H1 (cell line): ENCODE data around the gene RASGEF1B. TPM values are rescaled to one million over a fixed set of nuclear protein-coding genes. Genes with fewer than 3 reads are reported as not detected.

Experiments
- CTCF ChIA-PET: fragments of 300-600 bp; sonication (Branson Sonifier 250); formaldehyde crosslinking; loops from one replicate; lab custom pipeline; 2021; ENCODE audit not compliant: partially characterized antibody; lab: Charles Lee
- POLR2A ChIA-PET: fragments of 300-600 bp; sonication (Branson Sonifier 250); formaldehyde crosslinking; loops from one replicate; lab custom pipeline; 2021; ENCODE audit warnings: inconsistent platforms; ENCODE audit not compliant: partially characterized antibody; lab: Charles Lee
- DNase-seq, 2 experiments: peaks; one replicate each; pipeline versions ENCODE4 v3.0.0 to v3.0.0-alpha.2; 2010 to 2022; ENCODE audit warnings: low spot score in 2 of 2, low read depth in 1 of 2, mixed read lengths in 1 of 2
- FAIRE-seq: peaks from 2 replicates; lab custom pipeline; 2011; peaks lifted over from hg19 to GRCh38; lab: Jason Lieb, UNC
- H2AFZ ChIP-seq: 2 replicates; pipeline ENCODE4 v1.8.1; 2012; ENCODE audit warnings: low read length, inconsistent platforms
- H2AK5ac ChIP-seq: 2 replicates; pipeline ENCODE4 v1.6.1; 2013; ENCODE audit warnings: low read depth, low read length
- H2BK120ac ChIP-seq: replicated peaks from 2 replicates; pipeline ENCODE3; 2013; ENCODE audit warnings: low read depth, low read length, inconsistent platforms
- H2BK12ac ChIP-seq: 2 replicates; pipeline ENCODE4 v1.6.1; 2013; ENCODE audit warnings: low read depth, low read length
- H2BK15ac ChIP-seq: 2 replicates; pipeline ENCODE4 v1.6.1; 2013; ENCODE audit warnings: low read length
- H2BK20ac ChIP-seq: 2 replicates; pipeline ENCODE4 v1.6.1; 2013; ENCODE audit warnings: low read length
- H2BK5ac ChIP-seq: 2 replicates; pipeline ENCODE4 v1.6.1; 2013; ENCODE audit warnings: low read depth, low read length
- H3K14ac ChIP-seq: 2 replicates; pipeline ENCODE4 v1.6.1; 2013; ENCODE audit warnings: inconsistent platforms; ENCODE audit not compliant: insufficient read length
- H3K18ac ChIP-seq: 2 replicates; pipeline ENCODE4 v1.6.1; 2013; ENCODE audit warnings: low read length; ENCODE audit errors: extremely low read depth
- H3K23ac ChIP-seq: 2 replicates; pipeline ENCODE4 v1.6.1; 2013; ENCODE audit warnings: inconsistent platforms; ENCODE audit not compliant: insufficient read length
- H3K23me2 ChIP-seq: 2 replicates; pipeline ENCODE4 v1.6.1; 2013; ENCODE audit warnings: low read depth, low read length
- H3K27ac ChIP-seq: 2 replicates; pipeline ENCODE4 v1.6.1; 2011; ENCODE audit warnings: low read depth, low read length, inconsistent platforms
- H3K27me3 ChIP-seq, 4 experiments: replicated peaks in 1 of 4; 1 replicate in 1 of 4; 2 replicates in 3 of 4; pipeline versions ENCODE4 v1.6.1 to v1.8.1; 2011 to 2013; ENCODE audit warnings: low read length in 3 of 4, mild to moderate bottlenecking in 3 of 4, inconsistent platforms in 2 of 4, mixed read lengths in 2 of 4, moderate library complexity in 1 of 4; ENCODE audit not compliant: control insufficient read depth in 3 of 4, insufficient read depth in 3 of 4; ENCODE audit errors: extremely low read depth in 1 of 4
- H3K36me3 ChIP-seq, 4 experiments: 2 replicates each; pipeline versions ENCODE4 v1.6.1 to v1.8.1; 2011 to 2013; ENCODE audit warnings: mild to moderate bottlenecking in 4 of 4, low read length in 3 of 4, moderate library complexity in 2 of 4, control low read depth in 1 of 4, inconsistent platforms in 1 of 4; ENCODE audit not compliant: insufficient read depth in 4 of 4, control insufficient read depth in 2 of 4
- H3K4ac ChIP-seq: replicated peaks from 2 replicates; pipeline ENCODE3; 2013; ENCODE audit warnings: low read length, low read depth, mixed read lengths, inconsistent platforms; ENCODE audit not compliant: insufficient read length
- H3K4me1 ChIP-seq, 4 experiments: replicated peaks in 1 of 4; 1 replicate in 1 of 4; 2 replicates in 3 of 4; pipeline versions ENCODE4 v1.6.1 to v1.8.1; 2011 to 2013; ENCODE audit warnings: low read length in 3 of 4, inconsistent platforms in 2 of 4, mixed read lengths in 1 of 4; ENCODE audit not compliant: insufficient read depth in 4 of 4, control insufficient read depth in 3 of 4
- H3K4me2 ChIP-seq, 2 experiments: 2 replicates each; pipeline versions ENCODE4 v1.6.1 to v1.8.1; 2011 to 2013; ENCODE audit warnings: low read depth in 2 of 2, low read length in 2 of 2, control low read depth in 1 of 2, inconsistent platforms in 1 of 2, mild to moderate bottlenecking in 1 of 2; ENCODE audit not compliant: insufficient read depth in 1 of 2
- H3K4me3 ChIP-seq, 4 experiments: fragments of 200-600, 300-600 bp in 1 of 4; sonication (generic), shearing (Covaris generic), sonication (Bioruptor Twin) in 1 of 4; 2 replicates each; pipeline versions ENCODE4 v1.5.1 to v1.8.1; 2011 to 2016; ENCODE audit warnings: low read length in 4 of 4, low read depth in 3 of 4, control low read depth in 2 of 4, inconsistent platforms in 2 of 4, mild to moderate bottlenecking in 2 of 4, mixed read lengths in 1 of 4, moderate library complexity in 1 of 4; ENCODE audit not compliant: insufficient read depth in 2 of 4; ENCODE audit errors: extremely low read depth in 1 of 4
- H3K56ac ChIP-seq: replicated peaks from 2 replicates; pipeline ENCODE3; 2013; ENCODE audit warnings: low read depth, mild to moderate bottlenecking, mixed read lengths, low read length, inconsistent platforms; ENCODE audit not compliant: insufficient read length
- H3K79me1 ChIP-seq: 2 replicates; pipeline ENCODE4 v1.6.1; 2013; ENCODE audit warnings: low read depth, low read length, control low read depth
- H3K79me2 ChIP-seq, 2 experiments: 2 replicates each; pipeline versions ENCODE4 v1.6.1 to v1.8.1; 2012 to 2013; ENCODE audit warnings: low read length in 2 of 2, mild to moderate bottlenecking in 2 of 2, inconsistent platforms in 1 of 2; ENCODE audit not compliant: insufficient read depth in 2 of 2, control insufficient read depth in 1 of 2
- H3K9ac ChIP-seq, 4 experiments: replicated peaks in 1 of 4; 1 replicate in 1 of 4; 2 replicates in 3 of 4; pipeline versions ENCODE4 v1.6.1 to v1.8.1; 2011 to 2013; ENCODE audit warnings: low read depth in 3 of 4, low read length in 3 of 4, control low read depth in 2 of 4, mild to moderate bottlenecking in 2 of 4, moderate library complexity in 2 of 4, inconsistent platforms in 1 of 4; ENCODE audit errors: extremely low read depth in 1 of 4
- H3K9me3 ChIP-seq, 2 experiments: 2 replicates each; pipeline versions ENCODE4 v1.6.1 to v1.8.1; 2012 to 2013; ENCODE audit warnings: mild to moderate bottlenecking in 2 of 2, moderate library complexity in 2 of 2, control low read depth in 1 of 2, inconsistent platforms in 1 of 2, low read depth in 1 of 2, low read length in 1 of 2, mixed read lengths in 1 of 2; ENCODE audit not compliant: insufficient read depth in 2 of 2
- H4K20me1 ChIP-seq, 2 experiments: replicated peaks in 1 of 2; 2 replicates each; pipeline versions ENCODE3 to v1.8.1; 2011 to 2013; ENCODE audit warnings: inconsistent platforms in 2 of 2, low read length in 2 of 2, mild to moderate bottlenecking in 1 of 2; ENCODE audit not compliant: insufficient read depth in 2 of 2, control insufficient read depth in 1 of 2
- H4K5ac ChIP-seq: 2 replicates; pipeline ENCODE4 v1.6.1; 2013; ENCODE audit warnings: low read length, low read depth, mixed read lengths, inconsistent platforms; ENCODE audit not compliant: insufficient read length
- H4K8ac ChIP-seq: 2 replicates; pipeline ENCODE4 v1.8.0; 2013; ENCODE audit warnings: mild to moderate bottlenecking, moderate library complexity, low read length, inconsistent platforms; ENCODE audit not compliant: insufficient read depth; ENCODE audit errors: extremely low read depth
- H4K91ac ChIP-seq: replicated peaks from 2 replicates; pipeline ENCODE3; 2013; ENCODE audit warnings: low read length, mixed read lengths, inconsistent platforms; ENCODE audit not compliant: insufficient read length
- ASH2L ChIP-seq: fragments of 200-600, 300-600 bp; sonication (generic); IDR thresholded peaks from one replicate; pipeline ENCODE4 v1.7.1; 2017; ENCODE audit warnings: low read length
- CBX8 ChIP-seq: fragments of 300-800, 300-1000 bp; sonication (generic); IDR thresholded peaks from 2 replicates; pipeline ENCODE4 v1.7.1; 2016; ENCODE audit warnings: low read depth, low read length, borderline replicate concordance
- CEBPB ChIP-seq: IDR thresholded peaks from 2 replicates; pipeline ENCODE4 v1.6.1; 2012; ENCODE audit warnings: low read depth, low read length
- CHD1 ChIP-seq: IDR thresholded peaks from 2 replicates; pipeline ENCODE4 v1.6.1; 2012; ENCODE audit warnings: low read depth, low read length, improper control_type of control experiment
- GTF2F1 ChIP-seq: IDR thresholded peaks from 2 replicates; pipeline ENCODE4 v1.6.1; 2012; ENCODE audit warnings: low read depth, low read length, improper control_type of control experiment, borderline replicate concordance
- MAFK ChIP-seq: IDR thresholded peaks from 2 replicates; pipeline ENCODE4 v1.6.1; 2012; ENCODE audit warnings: low read depth, mild to moderate bottlenecking, improper control_type of control experiment, low read length
- MAX ChIP-seq: IDR thresholded peaks from 2 replicates; pipeline ENCODE4 v1.6.1; 2012; ENCODE audit warnings: inconsistent platforms
- POLR2AphosphoS5 ChIP-seq: IDR thresholded peaks from 2 replicates; pipeline ENCODE4 v1.6.1; 2011; ENCODE audit warnings: low read depth, low read length
- RAD21 ChIP-seq, 2 experiments: IDR thresholded peaks in 1 of 2; conservative IDR thresholded peaks in 1 of 2; 2 replicates each; pipeline ENCODE4 v1.6.1; 2011; ENCODE audit warnings: low read depth in 2 of 2, low read length in 2 of 2, improper control_type of control experiment in 1 of 2, inconsistent platforms in 1 of 2, mild to moderate bottlenecking in 1 of 2, moderate library complexity in 1 of 2
- RBBP5 ChIP-seq: IDR thresholded peaks from 2 replicates; pipeline ENCODE4 v1.7.1; 2012; ENCODE audit warnings: low read depth, mild to moderate bottlenecking, inconsistent platforms, low read length, moderate library complexity, borderline replicate concordance
- SP1 ChIP-seq: IDR thresholded peaks from 2 replicates; pipeline ENCODE4 v1.6.1; 2011; ENCODE audit warnings: low read depth, low read length
- SP2 ChIP-seq: IDR thresholded peaks from 2 replicates; pipeline ENCODE4 v1.6.1; 2012; ENCODE audit warnings: mild to moderate bottlenecking, low read length, inconsistent platforms
- SUZ12 ChIP-seq: fragments of 200-600 bp; sonication (generic); IDR thresholded peaks from 2 replicates; pipeline ENCODE4 v1.6.1; 2012; ENCODE audit warnings: mild to moderate bottlenecking, inconsistent platforms, low read length, moderate library complexity, mixed read lengths
- TAF1 ChIP-seq: IDR thresholded peaks from 2 replicates; pipeline ENCODE4 v1.6.1; 2011; ENCODE audit warnings: mild to moderate bottlenecking, low read depth, low read length
- TCF12 ChIP-seq: IDR thresholded peaks from 2 replicates; pipeline ENCODE4 v1.6.1; 2011; ENCODE audit warnings: low read depth, mild to moderate bottlenecking, low read length
- TEAD4 ChIP-seq: IDR thresholded peaks from 2 replicates; pipeline ENCODE4 v1.6.1; 2012; ENCODE audit warnings: low read depth, low read length, inconsistent platforms, mixed read lengths
- WGBS, 2 experiments: shearing (Covaris generic) in 1 of 2; methylation state at CpG; one replicate each; pipeline versions ENCODE4 v1.1.6 to v1.1.7; 2013 to 2015; ENCODE audit warnings: low lambda C conversion rate in 2 of 2, mixed read lengths in 2 of 2, inconsistent platforms in 1 of 2, low coverage in 1 of 2, missing lambda C conversion rate in 1 of 2; ENCODE audit not compliant: insufficient replicate concordance in 2 of 2, insufficient coverage in 1 of 2, insufficient read length in 1 of 2; ENCODE audit errors: extremely low coverage in 1 of 2, missing lambda C conversion rate in 1 of 2; 5-methylcytosine and 5-hydroxymethylcytosine counted together
- polyA plus RNA-seq, 7 experiments: library from polyadenylated mRNA; depleted of rRNA in 3 of 7; stranded (reverse) in 5 of 7; unstranded in 2 of 7; fragments of >200 nt in 5 of 7; fragments of 200-250 nt in 2 of 7; gene quantifications; 1 replicate in 5 of 7; 2 replicates in 1 of 7; 4 replicates in 1 of 7; pipeline versions ENCODE4 v1.2.1 to v1.2.3, GENCODE V29; 2011 to 2013; ENCODE audit warnings: missing spikeins in 2 of 7, mixed read lengths in 2 of 7
- total RNA-seq: library from RNA; stranded (reverse); fragmentation: NEBNext Ultra II Directional; extraction: Animal tissue kit (Norgen Biotek cat#: 25700); gene quantifications from 2 replicates; pipeline ENCODE4 v1.2.1, GENCODE V29; 2021

Gene RASGEF1B
- total and polyA plus RNA-seq, 2 of the 8 experiments (the other 6 are each of a cell fraction or from before 2014, with no cell fraction given): 1.6 to 4.7 TPM

GRCh38 chr4:81506731-81507130, 35.0 kb upstream of the RASGEF1B start:
- Histone ChIP-seq H3K9me3 (no peaks in the 10 kb centered on the region), H4K8ac (no peak overlapping the region), H2BK20ac (no peak overlapping the region), H3K4me3 (no peak overlapping the region), H3K4me2 (no peak overlapping the region), H2BK12ac (no peak overlapping the region), H3K14ac (no peak overlapping the region), H3K36me3 (no peaks in the 10 kb centered on the region; a peak in 1 of 8 replicates), H2BK15ac (no peak overlapping the region), H3K27ac (no peak overlapping the region), H2BK5ac (no peak overlapping the region), H3K9ac (no peak overlapping the region), H3K56ac (no peak overlapping the region), H2AK5ac (no peak overlapping the region), H4K5ac (no peak overlapping the region), H3K4me1 (no peaks in the 10 kb centered on the region; a peak in 2 of 7 replicates), H3K4ac (no peak overlapping the region), H3K79me1 (no peaks in the 10 kb centered on the region), H3K27me3 (no peaks in the 10 kb centered on the region), H2BK120ac (no peak overlapping the region), H4K20me1 (no peaks in the 10 kb centered on the region), H2AFZ (no peak overlapping the region), H4K91ac (no peak overlapping the region), H3K18ac (no peak overlapping the region), H3K23ac (no peak overlapping the region), H3K79me2 (no peaks in the 10 kb centered on the region), H3K23me2 (peaks cover 4% of the 10 kb centered on the region; the same call in 1 of the 2 replicates)
- POLR2A ChIA-PET: no interaction called here
- DNase-seq: no peak
- WGBS, 2 experiments: 90% methylated on average over 2 of the region's 2 CpGs; no CpG with 5 or more reads in 1 of the 2 experiments
- CTCF ChIA-PET: interaction anchor here (1.0 to 1.5 kb wide), 2 partner anchors 40 to 94 kb away, joined by 3 read pairs; no protein-coding TSS in a partner anchor
- FAIRE-seq: no peak
- TF ChIP-seq CBX8: no peak
- TF ChIP-seq TAF1: no peak
- no peak for TF ChIP-seq TEAD4
- TF ChIP-seq RBBP5: no peak
- TF ChIP-seq RAD21 (IDR thresholded peaks at IDR 0.05 in 1 of 2, conservative IDR thresholded peaks at IDR 0.05 in 1 of 2; ENCODE audit: low read depth in 2 of 2, low read length in 2 of 2): no peak
- TF ChIP-seq MAX: no peak
- no peak for TF ChIP-seq GTF2F1
- TF ChIP-seq SP1: no peak
- TF ChIP-seq SUZ12: no peak
- no peak for TF ChIP-seq CHD1
- no peak for TF ChIP-seq POLR2AphosphoS5
- TF ChIP-seq ASH2L: no peak
- no peak for TF ChIP-seq SP2
- no peak for TF ChIP-seq CEBPB
- TF ChIP-seq MAFK: no peak
- no peak for TF ChIP-seq TCF12
